OCI-M2 (cell line): ENCODE data around the gene PTGFRN.
"Not testable (repeated sequence)": the region's sequence is repeated elsewhere in the genome, so short reads cannot be mapped to it uniquely, and the experiment has no call there.

ENCODE experiments used
- DNase-seq: peaks from one replicate; lab custom pipeline; 2025; ENCODE audit not compliant: unreplicated experiment; lab: John Stamatoyannopoulos, UW

Gene PTGFRN

DNA sequence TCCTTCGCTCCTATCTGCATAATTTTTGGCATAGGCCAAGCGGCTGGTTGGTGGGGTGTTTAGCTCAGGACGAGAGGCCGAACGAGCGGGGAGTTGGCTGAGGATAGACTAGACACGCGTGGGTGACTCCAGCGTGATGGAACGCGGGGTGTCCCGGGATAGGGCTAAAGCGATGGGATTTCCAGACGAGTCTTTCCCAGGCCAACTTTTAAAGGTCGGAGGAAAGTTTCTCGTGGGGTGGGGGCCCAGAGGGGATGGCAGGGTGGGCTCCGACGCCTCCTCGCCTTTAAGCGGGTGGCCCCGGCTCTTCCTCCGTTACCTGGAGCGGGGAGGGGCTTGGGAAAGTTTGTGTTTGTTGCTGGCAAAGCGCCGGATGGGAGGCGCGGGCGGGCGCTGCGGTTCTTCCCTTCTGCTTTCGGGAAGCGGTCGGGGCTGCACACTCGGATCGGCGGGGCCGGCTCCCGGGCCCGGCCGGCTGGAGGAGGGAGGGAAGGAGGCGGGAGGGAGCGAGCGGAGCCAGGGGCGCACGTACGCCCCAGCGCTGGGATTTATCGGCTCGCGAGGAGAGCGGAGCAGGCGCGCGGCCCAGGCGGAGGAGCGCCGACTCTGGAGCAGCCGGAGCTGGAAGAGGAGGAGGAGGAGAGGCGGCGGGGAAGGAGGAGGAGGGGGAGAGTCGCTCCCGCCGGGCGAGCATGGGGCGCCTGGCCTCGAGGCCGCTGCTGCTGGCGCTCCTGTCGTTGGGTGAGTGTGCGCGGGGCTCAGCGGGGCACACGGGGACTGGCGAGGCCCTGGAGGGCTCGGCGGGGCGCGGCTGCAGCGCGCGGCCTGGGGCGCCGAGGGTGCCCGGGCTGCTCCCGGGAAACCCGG lies at the start of gene PTGFRN:
PTGFRN (plus strand) TSS at position 405 of the 867 bp plus-strand sequence; CDS start at position 693, 288 bp downstream.
- DNase-seq: no peak

DNA sequence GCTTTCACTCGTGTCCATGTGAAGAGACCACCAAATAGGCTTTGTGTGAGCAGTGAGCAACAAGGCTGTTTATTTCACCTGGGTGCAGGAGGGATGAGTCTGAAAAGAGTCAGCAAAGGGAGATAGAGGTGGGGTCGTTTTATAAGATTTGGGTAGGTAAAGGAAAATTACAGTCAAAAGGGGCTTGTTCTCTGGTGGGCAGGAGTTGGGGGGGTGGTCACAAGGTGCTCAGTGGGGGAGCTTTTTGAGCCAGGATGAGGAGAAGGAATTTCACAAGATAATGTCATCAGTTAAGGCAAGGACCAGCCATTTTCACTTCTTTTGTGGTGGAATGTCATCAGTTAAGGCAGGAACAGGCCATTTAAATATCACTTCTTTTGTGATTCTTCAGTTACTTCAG lies 49.5 kb upstream of the PTGFRN start:
- not testable (repeated sequence) for DNase-seq

DNA sequence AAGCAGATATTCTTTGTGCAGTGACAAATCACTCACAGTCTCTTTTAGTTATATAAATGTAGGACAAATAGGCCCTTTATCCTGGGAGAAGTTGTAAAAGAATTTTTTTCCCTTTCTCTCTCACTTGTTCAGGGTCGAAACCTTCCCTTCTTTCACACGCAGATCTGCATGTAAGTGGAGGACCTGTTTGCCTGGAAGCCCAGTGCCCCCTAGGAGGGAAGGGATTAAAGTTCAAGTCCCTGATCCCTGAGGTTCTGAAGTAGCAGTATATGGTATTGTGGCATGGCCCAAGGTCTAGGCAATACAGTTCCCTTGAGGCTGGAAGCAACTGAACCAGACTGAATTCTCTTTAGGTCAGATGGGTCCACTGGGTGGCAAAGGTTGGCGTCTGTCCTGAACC lies 48.6 kb upstream of the PTGFRN start:
- no peak for DNase-seq

DNA sequence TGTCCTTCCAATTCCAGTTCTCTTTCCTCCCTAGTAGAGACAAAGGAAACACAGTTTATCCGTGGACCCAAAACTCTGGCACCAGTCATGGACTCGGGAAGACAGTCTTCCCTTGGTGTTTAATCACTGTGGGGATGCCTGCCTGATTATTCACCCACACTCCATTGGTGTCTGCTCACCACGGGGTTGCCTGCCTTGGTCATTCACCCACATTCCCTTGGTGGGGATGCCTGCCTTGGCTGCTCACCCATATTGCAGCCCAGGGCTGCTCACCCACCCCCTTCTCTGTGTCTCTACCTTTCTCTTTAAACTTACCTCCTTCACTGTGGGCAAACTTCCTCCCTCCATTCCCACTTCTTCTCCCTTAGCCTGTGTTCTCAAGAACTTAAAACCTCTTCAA lies 46.7 kb upstream of the PTGFRN start:
- not testable (repeated sequence) for DNase-seq

DNA sequence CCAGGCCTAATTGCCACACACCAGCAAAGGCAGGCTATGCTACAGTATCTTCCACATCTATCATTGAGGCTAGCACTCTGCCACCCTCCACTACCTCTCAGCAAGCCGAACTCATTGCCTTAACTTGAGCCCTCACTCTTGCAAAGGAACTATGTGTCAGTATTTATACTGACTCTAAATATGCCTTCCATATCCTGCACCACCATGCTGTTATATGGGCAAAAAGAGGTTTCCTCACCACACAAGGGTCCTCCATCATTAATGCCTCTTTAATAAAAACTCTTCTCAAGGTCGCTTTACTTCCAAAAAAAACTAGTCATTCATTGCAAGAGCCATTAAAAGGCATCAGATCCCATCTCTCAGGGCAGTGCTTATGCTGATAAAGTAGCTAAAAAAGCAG lies 43.2 kb upstream of the PTGFRN start:
- not testable (repeated sequence) for DNase-seq

DNA sequence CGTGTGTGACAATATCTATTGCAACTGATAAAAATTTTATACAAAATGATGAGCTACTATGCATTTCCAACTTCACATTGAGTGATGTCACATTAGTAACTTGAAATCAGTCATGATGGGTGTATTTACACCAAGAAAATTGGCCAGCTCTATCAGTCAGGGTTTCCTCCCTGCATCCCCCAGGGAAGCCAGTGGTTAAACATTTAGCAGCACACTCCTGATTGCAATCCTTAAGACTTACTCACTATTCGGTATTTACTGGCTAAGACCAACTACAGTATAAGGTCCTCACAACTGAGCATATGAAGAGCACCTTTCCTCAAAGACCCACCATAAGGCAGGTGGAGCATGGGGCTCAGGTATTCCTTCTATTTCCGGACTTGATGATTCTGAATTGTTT lies 41.3 kb upstream of the PTGFRN start:
- no peak for DNase-seq

DNA sequence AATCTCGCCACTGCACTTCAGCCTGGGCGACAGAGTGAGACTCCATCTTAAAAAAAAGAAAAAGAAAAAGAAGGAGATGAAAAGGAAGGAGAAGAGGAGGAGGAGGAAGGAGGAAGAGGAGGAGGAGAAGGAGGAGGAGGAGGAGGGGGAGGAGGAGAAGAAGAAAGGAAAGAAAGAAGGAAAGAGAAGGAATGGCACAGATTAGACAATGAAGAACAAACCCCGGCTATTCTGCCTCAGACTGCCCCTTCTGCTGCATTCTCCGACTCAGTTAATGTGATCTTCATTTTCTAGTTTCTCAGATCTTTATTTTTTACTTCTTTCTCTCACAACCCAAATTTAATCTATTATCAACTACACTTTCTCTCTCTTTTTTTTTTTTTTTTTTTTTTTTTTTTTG lies 40.1 kb upstream of the PTGFRN start:
- DNase-seq: no peak

DNA sequence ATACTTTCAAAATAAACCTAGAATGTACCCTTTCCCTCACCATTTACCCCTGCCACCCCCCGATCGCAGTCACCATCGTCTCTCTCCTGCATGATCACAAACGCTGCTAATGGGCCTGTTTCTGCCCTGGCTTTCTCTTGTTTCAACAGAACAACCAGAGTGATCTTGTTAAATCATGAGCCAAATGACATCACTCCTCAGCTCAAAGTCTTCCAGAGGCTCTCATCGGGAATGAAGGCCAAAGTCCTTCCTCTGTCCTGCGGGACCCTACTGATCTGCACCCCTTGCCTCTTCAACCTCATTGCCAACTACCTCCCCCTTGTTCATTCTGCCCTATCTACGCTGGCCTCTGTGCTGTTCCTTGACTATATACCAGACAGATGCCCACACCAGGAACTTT lies 39.4 kb upstream of the PTGFRN start:
- DNase-seq: no peak

DNA sequence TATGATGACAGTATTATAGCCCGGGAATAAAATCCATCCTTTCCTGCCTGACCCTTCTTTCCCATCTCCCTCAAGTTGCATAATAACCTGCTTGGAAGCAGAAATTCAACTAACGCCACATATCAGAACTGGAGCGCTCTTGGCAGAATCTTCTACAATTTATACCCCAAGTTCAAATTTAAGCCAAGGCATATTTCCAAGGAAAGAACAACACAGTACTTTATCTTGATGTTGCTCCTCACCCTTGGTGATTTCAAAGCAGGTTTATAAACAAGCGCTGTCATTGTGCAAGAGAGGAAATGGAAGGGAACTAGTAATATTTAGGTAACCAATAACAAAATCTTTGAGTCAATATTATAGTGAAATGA lies 38.0 kb upstream of the PTGFRN start:
- DNase-seq: no peak

DNA sequence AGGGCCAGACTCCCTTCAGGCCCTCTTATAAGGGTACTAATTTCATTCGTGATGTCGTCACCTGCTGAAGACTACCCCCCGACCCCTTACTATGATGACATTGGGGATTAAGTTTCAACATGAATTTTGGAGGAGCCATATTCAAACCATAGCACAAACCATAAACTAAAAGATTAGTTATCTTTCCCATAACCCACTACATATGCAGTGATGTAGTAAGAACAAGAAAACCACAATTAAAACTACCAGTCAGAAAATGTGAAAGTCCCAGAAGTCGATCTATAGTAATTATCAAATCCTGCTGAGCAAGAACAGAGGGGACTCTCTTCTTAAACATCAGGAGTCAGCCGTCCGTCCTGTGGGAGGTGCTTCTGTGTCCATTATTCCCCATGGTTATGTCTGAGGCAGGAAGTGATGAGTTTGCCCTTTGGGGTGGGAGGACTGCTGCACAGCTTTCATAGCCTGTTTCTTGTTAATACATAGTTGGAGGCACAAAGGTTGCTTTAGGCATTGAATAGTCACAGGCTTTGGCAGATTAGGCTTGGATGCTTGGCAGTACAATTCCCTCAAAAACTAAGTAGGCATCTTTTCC lies 35.9 kb upstream of the PTGFRN start:
- DNase-seq: no peak

DNA sequence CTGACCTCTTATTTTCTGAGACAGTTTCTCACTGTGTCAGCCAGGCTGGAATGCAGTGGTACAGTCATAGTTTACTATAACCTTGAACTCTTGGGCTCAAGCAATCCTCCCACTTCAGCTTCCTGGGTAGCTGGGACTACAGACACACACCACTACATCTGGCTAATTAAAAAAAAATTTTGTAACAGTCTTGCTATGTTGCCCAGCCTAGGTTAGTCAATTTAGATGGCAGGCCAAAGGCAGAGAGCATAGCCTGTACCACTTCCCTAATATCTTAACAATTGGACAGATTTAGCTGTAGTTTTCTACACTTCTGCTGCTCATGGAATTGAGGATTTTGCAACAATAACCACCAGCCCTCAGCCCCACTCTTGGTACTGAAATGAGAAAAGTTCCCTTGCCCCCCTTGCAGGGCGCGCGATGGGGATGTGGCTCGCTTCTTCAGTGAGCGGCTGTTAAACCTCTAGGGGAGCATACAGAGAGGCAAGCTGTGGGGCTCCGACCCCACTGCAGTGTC lies 34.9 kb upstream of the PTGFRN start:
- DNase-seq: no peak

DNA sequence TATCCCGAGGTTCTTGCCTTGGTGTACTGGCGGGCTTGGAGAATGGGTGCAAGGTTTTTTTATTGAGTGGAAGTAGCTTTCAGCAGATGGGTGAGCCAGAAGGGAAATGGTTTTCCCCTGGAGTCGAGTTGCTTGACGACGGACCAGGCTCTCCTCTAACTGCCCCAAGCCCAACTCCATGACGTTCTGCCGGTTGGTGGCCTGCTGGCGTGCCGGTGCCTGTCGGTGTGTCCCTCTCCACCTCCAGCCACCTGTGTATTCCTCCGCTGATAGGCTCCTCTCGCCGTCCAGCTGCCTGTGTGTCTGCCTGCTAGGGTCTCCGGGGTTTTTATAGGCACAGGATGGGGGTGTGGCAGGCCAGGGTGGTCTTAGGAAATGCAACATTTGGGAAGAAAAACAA lies 34.3 kb upstream of the PTGFRN start:
- no peak for DNase-seq

DNA sequence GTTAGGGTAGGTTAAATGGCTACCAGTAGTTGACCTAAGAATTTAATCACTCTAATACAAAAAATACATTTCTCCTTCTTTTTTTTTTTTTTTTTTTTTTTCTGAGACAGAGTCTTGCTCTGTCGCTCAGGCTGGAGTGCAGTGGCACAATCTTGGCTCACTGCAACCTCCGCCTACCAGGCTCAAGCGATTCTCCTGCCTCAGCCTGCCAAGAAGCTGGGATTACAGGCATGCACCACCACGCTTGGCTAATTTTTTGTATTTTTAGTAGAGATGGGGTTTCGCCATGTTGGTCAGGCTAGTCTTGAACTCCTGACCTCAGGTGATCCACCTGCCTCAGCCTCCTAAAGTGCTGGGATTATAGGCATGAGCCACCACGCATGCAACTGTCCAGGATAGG lies 33.8 kb upstream of the PTGFRN start:
- DNase-seq: not testable (repeated sequence)

DNA sequence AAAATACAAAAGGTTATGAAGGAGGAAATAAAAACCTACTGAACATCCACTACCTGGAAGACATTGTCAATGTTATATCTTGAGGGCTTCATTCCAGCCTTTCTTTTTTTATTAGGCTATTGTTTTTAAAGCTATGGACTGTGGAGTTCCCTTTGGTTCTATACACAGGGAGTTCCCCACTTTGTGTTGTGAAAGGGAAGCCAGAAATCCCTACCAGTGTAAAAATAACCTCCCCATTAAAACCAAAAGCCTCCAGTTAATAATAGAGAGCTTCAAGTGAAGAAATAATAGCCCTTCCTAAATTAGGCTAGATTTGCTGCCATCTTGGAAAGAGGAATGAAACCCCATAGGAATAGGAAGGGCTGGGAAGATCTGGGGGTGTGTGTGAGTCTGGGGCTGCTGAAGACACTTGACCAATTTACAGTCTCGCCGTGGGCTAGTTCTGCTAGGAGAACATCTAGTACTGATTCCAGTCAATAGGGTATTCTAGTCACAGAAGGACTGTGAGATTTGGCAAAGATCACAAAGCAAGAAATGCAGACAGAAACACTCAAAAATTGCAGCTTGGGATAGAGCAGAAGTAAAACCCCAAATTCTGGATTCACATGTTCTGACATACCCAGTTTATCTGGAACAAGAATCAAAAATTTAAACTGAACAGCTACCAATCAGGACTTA lies 32.4 kb upstream of the PTGFRN start:
- no peak for DNase-seq

DNA sequence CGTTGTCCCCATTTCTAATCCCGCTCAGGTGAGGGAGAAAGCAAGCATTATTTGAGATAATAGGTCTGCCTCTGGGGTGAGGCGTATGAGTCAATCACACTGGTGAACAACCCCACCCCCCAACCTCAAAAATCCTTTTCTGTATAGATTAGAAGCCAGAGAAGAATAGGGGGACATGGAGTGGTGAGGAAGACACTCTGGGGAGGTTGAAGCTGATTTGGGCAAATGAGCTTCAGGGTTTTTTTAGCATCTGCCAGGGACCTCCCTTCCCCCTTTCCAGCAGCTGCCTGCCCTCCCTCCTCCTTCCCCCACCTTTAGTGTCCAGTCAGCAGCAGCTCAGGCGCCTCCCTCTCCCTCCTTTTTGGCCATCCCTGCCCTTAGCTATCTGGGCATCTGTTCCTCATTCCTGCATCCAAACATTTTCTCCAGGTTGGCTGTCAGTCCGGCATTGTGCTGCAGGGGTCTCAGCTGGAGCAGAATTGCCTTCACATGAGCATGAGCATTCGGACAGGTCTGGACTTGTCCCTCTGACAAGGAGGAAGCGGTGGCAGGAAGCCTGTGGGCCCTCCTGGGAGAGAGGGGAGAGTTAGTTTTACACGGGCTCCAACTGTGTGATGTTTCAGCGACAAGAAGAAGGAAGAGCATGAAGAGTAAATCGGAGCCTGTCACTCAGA lies 30.8 kb upstream of the PTGFRN start:
- DNase-seq: no peak

DNA sequence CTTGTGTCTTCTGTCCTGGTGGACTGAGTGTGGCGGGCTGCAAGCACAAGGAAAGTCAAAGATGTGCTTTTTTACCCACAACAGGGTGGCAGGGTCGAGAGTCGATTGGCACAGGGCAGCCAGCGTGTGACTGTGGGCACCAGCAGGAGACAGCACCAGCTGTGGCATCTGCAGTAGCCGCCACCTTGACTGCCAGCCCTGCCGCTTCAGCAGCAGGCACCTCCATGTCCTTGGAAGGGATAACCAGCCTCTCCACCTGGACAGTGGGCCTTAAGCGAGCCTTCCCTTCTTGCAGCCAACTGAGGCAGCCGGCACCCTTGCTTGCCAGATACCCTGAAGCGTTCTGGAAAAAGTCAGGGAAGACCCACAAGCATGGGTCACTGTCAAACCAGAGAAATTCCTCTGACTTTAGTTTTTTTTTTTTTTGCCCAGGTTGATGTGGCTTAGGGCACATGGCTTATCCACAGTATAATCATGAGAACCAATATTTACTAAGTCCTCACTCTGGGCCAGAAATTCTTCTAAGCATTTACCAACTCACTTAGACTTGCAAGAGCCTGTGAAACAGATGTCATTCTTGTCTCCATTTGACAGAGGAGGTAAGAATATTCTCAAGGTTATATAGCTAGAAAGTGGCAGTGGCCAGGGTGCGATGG lies 30.1 kb upstream of the PTGFRN start:
- no peak for DNase-seq

DNA sequence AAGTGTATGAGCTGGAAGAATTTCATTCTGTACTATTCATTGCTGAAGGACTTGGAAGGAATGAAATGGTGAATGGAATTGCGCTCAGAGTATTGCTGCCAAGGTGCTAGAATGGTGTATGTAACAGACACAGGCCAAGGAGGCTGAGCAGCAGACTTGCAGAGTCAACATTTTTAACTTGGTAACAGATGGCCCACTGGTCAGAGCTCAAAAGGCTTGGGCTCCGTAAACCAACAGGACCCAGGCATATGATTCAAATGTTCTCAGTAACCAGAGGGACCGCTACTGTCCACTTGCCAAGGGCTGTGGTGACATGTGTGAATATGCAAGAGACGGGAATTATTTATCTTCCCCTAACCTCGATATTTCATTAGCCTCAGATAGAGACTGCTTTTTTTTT lies 28.8 kb upstream of the PTGFRN start:
- DNase-seq: no peak

DNA sequence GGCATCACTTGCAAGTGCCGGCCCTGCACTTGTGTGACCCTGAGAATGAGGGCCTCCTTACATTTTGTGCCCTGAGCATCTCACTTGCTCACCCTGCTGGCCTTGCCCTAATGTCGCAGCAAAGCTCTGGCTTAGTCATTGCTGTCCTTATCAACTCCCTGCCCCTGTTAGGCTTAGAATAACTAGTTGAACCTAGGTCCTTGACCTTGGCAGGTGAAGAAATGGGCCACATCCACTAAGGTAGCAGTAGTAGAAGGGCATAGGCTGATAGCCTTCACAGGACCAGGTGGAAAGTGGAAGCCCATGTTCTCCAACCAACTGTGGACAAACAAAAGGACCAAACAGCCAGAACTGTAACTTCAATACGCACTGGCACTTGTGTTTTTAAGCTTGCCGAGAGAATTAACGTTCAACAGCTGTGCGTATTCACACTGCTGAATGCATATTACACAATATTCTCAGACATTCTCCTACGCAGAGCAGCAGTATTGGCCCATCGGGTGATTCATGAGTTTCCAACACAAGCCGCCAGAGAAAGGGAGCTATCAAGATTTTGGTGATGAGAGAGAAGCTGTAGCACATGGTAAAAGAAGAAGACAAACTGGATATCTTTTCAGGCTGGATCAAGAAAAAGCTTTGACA lies 27.7 kb upstream of the PTGFRN start:
- no peak for DNase-seq

DNA sequence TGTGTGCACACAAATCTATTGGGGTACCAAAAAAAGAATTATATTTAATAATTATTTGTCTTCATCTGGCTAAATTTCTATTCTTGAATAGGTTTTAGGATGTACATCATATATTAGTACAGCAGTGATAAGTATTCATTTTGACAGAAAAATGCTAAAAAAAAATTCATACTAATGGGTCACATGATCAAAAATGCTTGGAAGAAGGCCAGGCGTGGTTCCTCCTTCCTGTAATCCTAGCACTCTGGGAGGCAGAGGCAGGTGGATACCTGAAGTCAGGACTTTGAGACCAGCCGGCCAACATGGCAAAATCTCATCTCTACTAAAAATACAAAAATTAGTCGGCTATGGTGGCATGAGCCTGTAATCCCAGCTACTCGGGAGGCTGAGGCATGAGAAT lies 26.9 kb upstream of the PTGFRN start:
- no peak for DNase-seq

DNA sequence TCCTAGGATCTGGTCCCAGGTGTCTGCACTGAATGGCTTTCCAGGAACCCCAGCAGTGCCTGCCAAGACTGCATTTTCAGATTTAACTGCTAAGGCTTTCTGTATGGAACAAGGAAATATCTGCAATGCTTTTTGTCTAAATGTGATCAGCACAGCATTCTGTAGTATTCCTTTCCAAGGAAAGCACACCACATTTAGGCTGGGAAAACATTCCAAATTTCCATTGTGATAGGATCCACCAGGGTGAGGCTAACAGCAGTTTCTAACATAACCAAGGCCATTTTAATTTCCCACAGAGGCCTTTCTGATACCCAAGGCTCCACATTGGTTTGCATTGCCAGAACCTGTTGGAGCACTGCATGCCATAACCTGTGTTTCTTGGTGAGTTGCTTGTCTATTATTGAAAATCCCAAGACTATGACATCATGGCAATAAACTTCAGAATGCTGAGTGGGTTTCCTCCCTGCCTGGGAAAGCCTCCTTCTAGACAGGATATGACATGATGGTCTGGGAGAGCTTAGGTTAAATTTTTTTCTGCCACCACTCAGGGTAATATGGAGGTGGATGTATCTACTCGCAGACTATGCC lies 23.3 kb upstream of the PTGFRN start:
- DNase-seq: no peak
